Measurements from ENCODE around the gene FSTL4.

The FSTL4 gene

DNA sequence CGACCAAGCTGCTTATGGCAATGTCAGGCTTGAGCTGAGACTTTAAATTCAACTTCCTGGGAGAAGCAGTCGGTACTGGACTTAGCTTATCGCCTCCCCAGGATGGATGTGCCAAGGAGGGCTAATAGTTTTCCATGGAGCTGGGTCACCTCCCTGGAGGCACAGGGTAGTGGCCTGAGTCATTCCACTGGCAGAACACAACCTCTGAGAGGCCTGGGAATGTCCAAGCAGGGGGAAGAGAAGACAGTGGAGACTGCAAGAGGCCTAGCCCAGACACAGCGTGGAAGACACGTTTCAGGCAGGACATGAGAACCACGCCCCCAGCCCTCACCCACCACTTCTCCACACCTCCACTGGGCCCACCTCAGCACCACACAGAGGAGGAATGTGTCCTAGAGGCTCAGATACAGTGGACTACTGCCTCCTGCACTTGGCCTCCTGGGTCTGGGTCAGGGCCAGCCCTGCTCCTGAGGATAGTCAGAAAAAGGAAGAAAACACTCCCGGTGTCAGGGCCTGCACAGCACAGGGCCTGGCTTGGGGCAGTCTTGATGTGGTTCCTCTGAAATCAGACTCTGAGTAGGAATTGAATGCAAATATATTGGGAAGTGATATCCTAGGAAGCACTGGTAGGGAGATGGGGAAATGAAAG, 171.8 kb downstream of the FSTL4 start:
- H3K27ac ChIP-seq, result no peak overlapping the region

DNA sequence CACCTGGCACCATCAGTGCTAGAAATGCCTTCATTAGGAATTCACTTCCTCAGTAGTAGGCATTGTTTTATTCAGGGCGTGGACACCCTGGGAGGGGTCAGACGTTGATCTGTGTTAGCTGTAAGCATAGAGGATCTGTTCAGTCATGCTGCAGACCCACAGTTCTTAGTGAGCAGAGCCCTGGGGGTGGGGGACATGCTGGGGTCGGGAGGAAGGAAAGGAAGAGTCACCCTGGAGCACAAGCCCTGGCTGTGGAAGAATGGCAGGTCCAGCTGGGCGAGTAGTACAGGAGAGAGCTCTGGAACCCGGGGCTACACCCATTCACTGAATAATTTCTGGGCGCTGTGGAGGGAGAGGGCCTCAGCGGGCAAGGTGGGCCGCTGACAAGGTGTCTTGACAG, 172.5 kb downstream of the FSTL4 start:
- TF ChIP-seq, protein P1, sequence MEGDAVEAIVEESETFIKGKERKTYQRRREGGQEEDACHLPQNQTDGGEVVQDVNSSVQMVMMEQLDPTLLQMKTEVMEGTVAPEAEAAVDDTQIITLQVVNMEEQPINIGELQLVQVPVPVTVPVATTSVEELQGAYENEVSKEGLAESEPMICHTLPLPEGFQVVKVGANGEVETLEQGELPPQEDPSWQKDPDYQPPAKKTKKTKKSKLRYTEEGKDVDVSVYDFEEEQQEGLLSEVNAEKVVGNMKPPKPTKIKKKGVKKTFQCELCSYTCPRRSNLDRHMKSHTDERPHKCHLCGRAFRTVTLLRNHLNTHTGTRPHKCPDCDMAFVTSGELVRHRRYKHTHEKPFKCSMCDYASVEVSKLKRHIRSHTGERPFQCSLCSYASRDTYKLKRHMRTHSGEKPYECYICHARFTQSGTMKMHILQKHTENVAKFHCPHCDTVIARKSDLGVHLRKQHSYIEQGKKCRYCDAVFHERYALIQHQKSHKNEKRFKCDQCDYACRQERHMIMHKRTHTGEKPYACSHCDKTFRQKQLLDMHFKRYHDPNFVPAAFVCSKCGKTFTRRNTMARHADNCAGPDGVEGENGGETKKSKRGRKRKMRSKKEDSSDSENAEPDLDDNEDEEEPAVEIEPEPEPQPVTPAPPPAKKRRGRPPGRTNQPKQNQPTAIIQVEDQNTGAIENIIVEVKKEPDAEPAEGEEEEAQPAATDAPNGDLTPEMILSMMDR (IDR thresholded peaks at IDR 0.05), result no peak
- TF ChIP-seq ZFX (IDR thresholded peaks at IDR 0.05; ENCODE audit: borderline replicate concordance), result no peak
- H3K27ac ChIP-seq, result no peak overlapping the region

More for the DNA sequence above, 171.8 kb downstream of the FSTL4 start:
- TF ChIP-seq, protein P1 (IDR thresholded peaks at IDR 0.05), result no peak
- no peak for TF ChIP-seq ZFX (IDR thresholded peaks at IDR 0.05; ENCODE audit: borderline replicate concordance)

DNA sequence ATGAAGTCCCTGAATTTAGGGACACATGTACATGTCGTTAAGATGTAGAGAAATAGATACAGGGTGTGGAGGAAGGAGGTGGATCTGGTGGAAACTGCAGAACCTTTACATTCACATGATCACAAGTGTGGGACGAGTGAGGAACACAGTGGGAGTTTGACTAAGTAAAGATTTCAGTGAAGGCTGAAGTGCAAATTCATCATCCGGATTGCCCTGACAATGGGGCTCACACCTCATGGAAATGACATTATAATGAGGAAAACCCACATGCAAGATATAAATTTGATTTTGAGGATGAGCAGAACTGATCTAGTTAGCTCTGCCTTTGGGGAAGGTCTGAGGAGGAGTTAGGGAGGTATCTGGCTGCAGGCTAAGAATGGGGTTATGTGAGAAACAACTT, 173.9 kb downstream of the FSTL4 start:
- H3K27ac ChIP-seq, result no peak overlapping the region
- no peak for TF ChIP-seq ZFX (IDR thresholded peaks at IDR 0.05; ENCODE audit: borderline replicate concordance)

DNA sequence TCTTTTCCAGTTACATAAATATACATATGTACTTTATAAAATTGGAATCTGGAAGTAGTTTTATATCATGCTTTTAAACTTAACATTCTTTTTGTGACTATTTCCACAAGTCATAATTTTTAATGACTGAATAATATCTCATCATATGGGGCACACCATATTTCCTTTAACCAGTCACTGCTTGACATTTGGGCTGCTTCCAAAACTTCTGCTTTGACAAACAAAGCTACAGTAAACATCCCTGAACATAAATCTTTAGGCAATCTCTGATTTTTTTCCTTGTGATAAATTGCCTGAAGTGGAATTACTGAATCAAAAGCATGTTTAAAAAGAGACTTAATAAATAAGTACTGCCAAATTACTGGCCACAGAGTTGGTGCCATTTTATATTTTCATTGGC, 178.0 kb downstream of the FSTL4 start:
- no peak overlapping the region for H3K27ac ChIP-seq
- TF ChIP-seq ZFX (IDR thresholded peaks at IDR 0.05; ENCODE audit: borderline replicate concordance), result no peak
- TF ChIP-seq, protein P1 (IDR thresholded peaks at IDR 0.05), result no peak

DNA sequence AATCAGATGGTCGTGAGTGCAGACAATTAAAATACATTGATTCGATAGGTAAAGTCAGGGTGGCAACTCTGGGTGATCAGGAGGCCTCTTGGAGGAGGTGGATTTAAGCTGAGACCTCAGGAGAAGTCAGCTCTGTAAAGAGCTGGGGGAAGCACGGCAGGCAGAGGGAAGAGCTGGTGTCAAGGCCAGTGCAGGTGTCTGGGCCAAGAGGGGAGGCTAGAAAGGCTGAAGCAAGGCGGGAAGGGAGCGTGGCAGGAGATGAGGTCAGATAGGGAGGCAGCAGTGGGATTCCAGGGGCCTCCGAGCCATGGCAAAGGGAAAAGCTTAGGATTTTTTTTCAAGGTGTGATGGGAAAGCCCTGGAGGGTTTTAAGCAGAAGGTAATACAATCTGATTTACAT, 178.7 kb downstream of the FSTL4 start:
- TF ChIP-seq, protein P1 (IDR thresholded peaks at IDR 0.05), result no peak
- no peak overlapping the region for H3K27ac ChIP-seq

DNA sequence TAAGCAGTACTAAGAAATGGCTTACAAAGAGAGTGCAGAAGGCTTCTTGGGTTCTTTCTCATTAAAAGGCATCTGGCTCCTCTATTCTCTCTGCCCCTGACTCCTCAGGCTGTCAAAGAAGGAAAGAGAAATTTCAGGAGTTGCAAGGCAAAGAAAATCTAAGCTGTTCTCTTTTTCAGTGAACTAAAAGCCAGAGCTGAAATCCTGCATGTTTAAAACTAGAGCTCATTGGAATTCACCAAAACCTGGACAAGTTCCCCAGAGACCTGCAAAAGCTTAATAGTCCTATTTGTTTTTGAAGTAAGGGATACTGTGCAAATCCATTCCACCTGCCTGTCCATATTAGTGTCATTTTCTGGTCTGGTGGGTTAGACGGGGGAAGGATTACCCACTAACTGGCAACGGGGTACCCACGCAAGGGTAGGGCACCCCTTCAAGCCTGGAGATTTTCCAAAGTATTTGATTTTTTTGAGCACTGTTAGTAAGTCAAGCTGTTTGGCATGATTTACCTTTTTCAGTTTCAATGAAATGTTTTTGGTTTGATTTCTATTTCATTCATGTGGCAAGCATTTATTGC, 179.3 kb downstream of the FSTL4 start:
- H3K27ac ChIP-seq, result no peak overlapping the region
- TF ChIP-seq, protein P1 (IDR thresholded peaks at IDR 0.05), result no peak
- no peak for TF ChIP-seq ZFX (IDR thresholded peaks at IDR 0.05; ENCODE audit: borderline replicate concordance)

DNA sequence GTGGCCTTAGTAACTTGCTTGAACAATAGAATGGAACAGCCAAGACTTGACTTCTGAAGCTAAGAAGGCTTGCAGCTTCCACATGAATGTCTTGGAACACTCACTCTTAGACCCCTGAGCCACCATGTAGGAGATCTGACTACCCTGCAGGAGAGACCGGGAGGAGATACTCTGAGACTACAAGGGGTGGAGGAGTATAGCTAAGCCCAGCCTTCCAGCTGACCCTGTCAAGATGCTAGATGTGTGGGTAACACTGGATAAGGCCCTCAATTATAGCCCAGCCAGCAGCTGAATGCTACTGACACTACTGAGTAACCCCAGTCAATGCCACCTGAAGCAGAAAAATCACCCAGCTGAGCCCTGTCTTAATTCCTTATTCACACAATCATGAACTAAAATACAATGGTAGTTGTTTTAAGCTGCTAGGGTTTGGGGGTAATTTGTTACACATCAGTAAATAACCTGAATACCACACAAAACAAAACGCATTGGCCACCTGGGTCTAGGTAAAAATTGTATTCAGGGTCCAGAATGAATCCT, 180.9 kb downstream of the FSTL4 start:
- no peak overlapping the region for H3K27ac ChIP-seq
- TF ChIP-seq, protein P1 (IDR thresholded peaks at IDR 0.05), result no peak
- no peak for TF ChIP-seq ZFX (IDR thresholded peaks at IDR 0.05; ENCODE audit: borderline replicate concordance)
